Measurements from ENCODE around the gene PLD1.
"Not testable (repeated sequence)": the region's sequence is repeated elsewhere in the genome, so short reads cannot be mapped to it uniquely, and the experiment has no call there.

The PLD1 gene

GRCh38 chr3:171663805-171664204 is 146.5 kb downstream of the PLD1 start:
- no peak for DNase-seq (ENCODE audit: low spot score)

GRCh38 chr3:171661484-171661883 is 148.8 kb downstream of the PLD1 start:
- no peak for DNase-seq (ENCODE audit: low spot score)

- DNase-seq (ENCODE audit: low spot score) = no peak
Measured at GRCh38 chr3:171660188-171660587, 150.1 kb downstream of the PLD1 start.

- DNase-seq (ENCODE audit: low spot score) = no peak
Measured at GRCh38 chr3:171658841-171659240, 151.4 kb downstream of the PLD1 start.

GRCh38 chr3:171654809-171655208 is 155.5 kb downstream of the PLD1 start:
- no peak for DNase-seq (ENCODE audit: low spot score)

GRCh38 chr3:171654326-171654725 is 156.0 kb downstream of the PLD1 start:
- DNase-seq (ENCODE audit: low spot score) = no peak

- DNase-seq (ENCODE audit: low spot score) = no peak
Measured at GRCh38 chr3:171653701-171654100, 156.6 kb downstream of the PLD1 start.

GRCh38 chr3:171652932-171653331 is 157.4 kb downstream of the PLD1 start:
- no peak for DNase-seq (ENCODE audit: low spot score)

GRCh38 chr3:171649911-171650592 is 160.2 kb downstream of the PLD1 start:
- DNase-seq (ENCODE audit: low spot score) = no peak

- no peak for DNase-seq (ENCODE audit: low spot score)
Measured at GRCh38 chr3:171649267-171649666, 161.0 kb downstream of the PLD1 start.

GRCh38 chr3:171648069-171648468 is 162.2 kb downstream of the PLD1 start:
- no peak for DNase-seq (ENCODE audit: low spot score)

GRCh38 chr3:171646357-171647133 is 163.7 kb downstream of the PLD1 start:
- peak; percentile 58 for DNase-seq (ENCODE audit: low spot score)

GRCh38 chr3:171644681-171645080 is 165.6 kb downstream of the PLD1 start:
- DNase-seq (ENCODE audit: low spot score) = no peak

GRCh38 chr3:171643681-171644080 is 166.6 kb downstream of the PLD1 start:
- no peak for DNase-seq (ENCODE audit: low spot score)

GRCh38 chr3:171643033-171643432 is 167.2 kb downstream of the PLD1 start:
- no peak for DNase-seq (ENCODE audit: low spot score)

- DNase-seq (ENCODE audit: low spot score) = peak; percentile 10
Measured at GRCh38 chr3:171640520-171641412, 169.5 kb downstream of the PLD1 start.

GRCh38 chr3:171636666-171637065 is 173.6 kb downstream of the PLD1 start:
- no peak for DNase-seq (ENCODE audit: low spot score)

- DNase-seq (ENCODE audit: low spot score) = no peak
Measured at GRCh38 chr3:171632766-171633165, 177.5 kb downstream of the PLD1 start.

- DNase-seq (ENCODE audit: low spot score) = not testable (repeated sequence)
Measured at GRCh38 chr3:171626799-171627198, 183.5 kb downstream of the PLD1 start.

GRCh38 chr3:171622126-171622525 is 188.2 kb downstream of the PLD1 start:
- no peak for DNase-seq (ENCODE audit: low spot score)

GRCh38 chr3:171620825-171621434 is 189.4 kb downstream of the PLD1 start:
- no peak for DNase-seq (ENCODE audit: low spot score)

- no peak for DNase-seq (ENCODE audit: low spot score)
Measured at GRCh38 chr3:171616798-171617197, 193.5 kb downstream of the PLD1 start.

Measured in SW480 (cell line).